ENCODE results near the gene RBFOX2. TPM values are rescaled to one million over a fixed set of nuclear protein-coding genes. Genes with fewer than 3 reads are reported as not detected.

The RBFOX2 gene
- total and polyA plus RNA-seq, 2 donors (not counting 1 experiment from before 2014, with no cell fraction given) = not detected

DNA sequence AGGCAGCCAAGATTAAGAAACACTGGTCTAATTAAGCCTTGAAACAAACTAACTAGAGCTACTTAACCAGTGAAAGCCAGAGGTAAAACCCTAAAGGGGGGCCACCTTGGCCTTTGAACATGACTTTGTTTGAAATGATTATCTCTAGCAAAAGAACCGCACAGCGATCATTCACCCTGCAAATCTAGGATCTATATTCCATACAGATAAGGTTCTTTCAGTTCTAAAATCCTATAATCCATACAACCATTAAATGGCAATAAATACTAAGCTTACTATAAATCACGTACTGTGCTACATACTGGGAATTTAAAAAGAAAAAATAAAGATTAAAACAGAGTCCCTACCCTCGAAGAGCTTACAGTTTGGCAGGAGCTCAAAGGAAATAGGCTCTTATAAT lies 40.6 kb downstream of the RBFOX2 start:
- Mint-ChIP-seq H3K4me3 (no peak overlapping the region), H3K27me3 (peaks cover 38% of the 10 kb centered on the region), H3K27ac (no peak overlapping the region), H3K4me1 (no peaks in the 10 kb centered on the region), H3K9me3 (ENCODE audit: insufficient read depth) (no peaks in the 10 kb centered on the region)
- Histone ChIP-seq H3K4me3 (ENCODE audit: control extremely low read depth in 1 of 5, extremely low read depth in 1 of 5, insufficient read depth in 1 of 5, low read depth in 2 of 5, low read length in 4 of 5) (no peak overlapping the region), H3K36me3 (replicated peaks in 1 of 2; ENCODE audit: control extremely low read depth in 1 of 2, control insufficient read depth in 1 of 2, extremely low read depth in 1 of 2, insufficient read depth in 2 of 2, low read length in 1 of 2) (no peaks in the 10 kb centered on the region), H2AFZ (ENCODE audit: insufficient read depth, low read depth, low read length, poor library complexity, severe bottlenecking) (no peak overlapping the region), H3K4me2 (replicated peaks; ENCODE audit: low read depth, low read length, poor library complexity, severe bottlenecking) (no peak overlapping the region), H3K9me3 (ENCODE audit: control extremely low read depth in 1 of 3, control insufficient read depth in 2 of 3, insufficient read depth in 1 of 3, low read length in 2 of 3) (no peaks in the 10 kb centered on the region), H3K9ac (ENCODE audit: low read length) (no peak overlapping the region), H3K27me3 (replicated peaks in 1 of 4; ENCODE audit: control extremely low read depth in 1 of 4, control insufficient read depth in 3 of 4, insufficient read depth in 4 of 4, low read length in 3 of 4) (peaks cover 0 to 6% (median 2%) of the 10 kb centered on the region in 4 experiments), H3K79me2 (ENCODE audit: control insufficient read depth, insufficient read depth, low read length) (no peaks in the 10 kb centered on the region), H3K4me1 (ENCODE audit: control insufficient read depth in 2 of 2, insufficient read depth in 2 of 2, low read length in 2 of 2) (no peaks in the 10 kb centered on the region), H4K20me1 (ENCODE audit: control insufficient read depth, insufficient read depth, low read length, poor library complexity, severe bottlenecking) (no peaks in the 10 kb centered on the region), H3K27ac (ENCODE audit: low read length in 2 of 2) (no peak overlapping the region)
- TF ChIP-seq EZH2 (IDR thresholded peaks at IDR 0.05; ENCODE audit: borderline replicate concordance, insufficient read depth, low read depth, low read length, poor library complexity, severe bottlenecking) = no peak
- no peak for TF ChIP-seq CTCF (IDR thresholded peaks at IDR 0.05)
- no CpG with 5 or more reads among the region's 4 CpGs for WGBS (ENCODE audit: insufficient coverage)
- intact Hi-C loops (cut with micrococcal nuclease) = no loop called here
- ATAC-seq (ENCODE audit: low read depth) (no peak), DNase-seq (no peak)
- ChIA-PET POLR2A (interaction anchor here (0.6 kb wide), 1 partner anchor 92 kb away, joined by 4 read pairs; no protein-coding TSS in a partner anchor), CTCF (no interaction called here)

- ATAC-seq (ENCODE audit: low read depth) = no peak
- Histone ChIP-seq H3K27ac (ENCODE audit: low read length in 2 of 2) (no peak overlapping the region), H4K20me1 (ENCODE audit: control insufficient read depth, insufficient read depth, low read length, poor library complexity, severe bottlenecking) (no peaks in the 10 kb centered on the region), H3K4me1 (ENCODE audit: control insufficient read depth in 2 of 2, insufficient read depth in 2 of 2, low read length in 2 of 2) (no peaks in the 10 kb centered on the region), H2AFZ (ENCODE audit: insufficient read depth, low read depth, low read length, poor library complexity, severe bottlenecking) (no peak overlapping the region), H3K36me3 (replicated peaks in 1 of 2; ENCODE audit: control extremely low read depth in 1 of 2, control insufficient read depth in 1 of 2, extremely low read depth in 1 of 2, insufficient read depth in 2 of 2, low read length in 1 of 2) (no peaks in the 10 kb centered on the region), H3K4me2 (replicated peaks; ENCODE audit: low read depth, low read length, poor library complexity, severe bottlenecking) (no peak overlapping the region), H3K9ac (ENCODE audit: low read length) (no peak overlapping the region), H3K79me2 (ENCODE audit: control insufficient read depth, insufficient read depth, low read length) (no peaks in the 10 kb centered on the region), H3K27me3 (replicated peaks in 1 of 4; ENCODE audit: control extremely low read depth in 1 of 4, control insufficient read depth in 3 of 4, insufficient read depth in 4 of 4, low read length in 3 of 4) (peaks cover 0 to 6% (median 3%) of the 10 kb centered on the region in 4 experiments), H3K9me3 (ENCODE audit: control extremely low read depth in 1 of 3, control insufficient read depth in 2 of 3, insufficient read depth in 1 of 3, low read length in 2 of 3) (no peaks in the 10 kb centered on the region), H3K4me3 (ENCODE audit: control extremely low read depth in 1 of 5, extremely low read depth in 1 of 5, insufficient read depth in 1 of 5, low read depth in 2 of 5, low read length in 4 of 5) (no peak overlapping the region)
- intact Hi-C loops (cut with micrococcal nuclease) = no loop called here
- DNase-seq = no peak
- ChIA-PET CTCF (no interaction called here), POLR2A (no interaction called here)
- TF ChIP-seq CTCF (IDR thresholded peaks at IDR 0.05) = no peak
- TF ChIP-seq EZH2 (IDR thresholded peaks at IDR 0.05; ENCODE audit: borderline replicate concordance, insufficient read depth, low read depth, low read length, poor library complexity, severe bottlenecking) = no peak
- H3K4me1 Mint-ChIP-seq = no peaks in the 10 kb centered on the region
- no peak overlapping the region for H3K27ac Mint-ChIP-seq
- 56% methylated on average over 1 of the region's 1 CpG for WGBS (ENCODE audit: insufficient coverage)
- no peak overlapping the region for H3K4me3 Mint-ChIP-seq
- peaks cover 39% of the 10 kb centered on the region for H3K27me3 Mint-ChIP-seq
- H3K9me3 Mint-ChIP-seq (ENCODE audit: insufficient read depth) = no peaks in the 10 kb centered on the region
Observed at GRCh38 chr22:35987487-35987886, 41.1 kb downstream of the RBFOX2 start.

Measured in B cell (primary cell).